ENCODE data around the gene BPIFB3. TPM values are rescaled to one million over a fixed set of nuclear protein-coding genes. Genes with fewer than 3 reads are reported as not detected.

BPIFB3 gene
- total and polyA plus RNA-seq, 2 of the 13 experiments (the other 11 are each of a cell fraction or from before 2014, with no cell fraction given) = 0.09 TPM; not detected in 1

DNA sequence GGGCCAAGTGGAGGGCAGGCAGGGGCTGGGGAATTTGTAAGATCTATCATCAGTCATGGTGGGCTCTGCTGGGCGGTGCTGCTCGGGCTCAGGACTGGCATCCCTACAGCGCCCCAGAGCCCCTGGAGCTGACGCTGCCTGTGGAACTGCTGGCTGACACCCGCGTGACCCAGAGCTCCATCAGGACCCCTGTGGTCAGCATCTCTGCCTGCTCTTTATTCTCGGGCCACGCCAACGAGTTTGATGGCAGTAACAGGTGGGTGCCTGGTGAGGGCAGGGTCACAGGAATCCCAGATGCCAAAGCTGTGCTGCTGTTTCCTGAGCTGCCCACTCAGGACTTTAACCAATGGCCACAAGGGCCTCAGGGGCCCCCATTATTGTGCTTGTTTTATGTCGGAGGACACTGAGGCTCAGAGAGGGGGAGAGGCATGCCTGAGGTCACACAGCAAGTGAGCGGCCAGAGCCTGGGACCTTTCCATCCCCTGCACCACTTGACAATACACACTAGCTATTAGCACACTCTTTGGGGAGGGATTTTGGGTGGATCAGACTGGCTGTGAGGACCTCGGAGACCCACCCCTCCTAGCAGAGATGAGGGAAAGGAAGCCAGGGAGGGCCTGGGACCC, 39.9 kb upstream of the BPIFB3 start:
- ChIA-PET CTCF (ENCODE audit: low intra/inter-chr PET ratio, low total read pairs) (no interaction called here), POLR2A (interaction anchor here (0.8 kb wide), 1 partner anchor 10 kb away, joined by 3 read pairs; no protein-coding TSS in a partner anchor)
- BruUV-seq (replicated peaks) = no TSS peak
- Histone ChIP-seq H3K9ac (ENCODE audit: insufficient read depth, low read depth, low read length) (no peak overlapping the region), H3K4me2 (ENCODE audit: low read depth, low read length) (no peak overlapping the region), H4K20me1 (ENCODE audit: insufficient read depth, low read length) (0 out of 2 replicates have a peak, but pooled peaks cover 5% of the 10 kb centered on the region), H3K27me3 (ENCODE audit: control insufficient read depth in 1 of 2, insufficient read depth in 2 of 2, low read length in 2 of 2) (no peaks in the 10 kb centered on the region; a peak in 1 of 5 replicates), H2AFZ (ENCODE audit: low read length) (no peak overlapping the region), H3K79me2 (ENCODE audit: insufficient read depth, low read length) (peaks cover 23% of the 10 kb centered on the region), H3K27ac (ENCODE audit: extremely low read length, insufficient read depth, low read length) (no peak overlapping the region), H3K4me1 (ENCODE audit: insufficient read depth, low read length) (peaks cover 45% of the 10 kb centered on the region), H3K36me3 (replicated peaks in 1 of 2; ENCODE audit: control insufficient read depth in 1 of 2, insufficient read depth in 2 of 2, low read length in 2 of 2) (peaks cover 52 to 85% of the 10 kb centered on the region in 2 experiments), H3K9me3 (ENCODE audit: low read length) (no peaks in the 10 kb centered on the region), H3K4me3 (replicated peaks in 1 of 3; ENCODE audit: insufficient read depth in 1 of 3, low read depth in 2 of 3, low read length in 3 of 3) (no peak overlapping the region)
- no peak for ATAC-seq
- 97% methylated on average over 9 of the region's 12 CpGs for WGBS (ENCODE audit: low lambda C conversion rate)
- in situ Hi-C loops (cut with HindIII; ENCODE audit: extremely low pct_ligation_motif_present, low pct_unique_long_range_greater_than_20kb) (no loop called here), intact Hi-C loops (cut with micrococcal nuclease; ENCODE audit: unreplicated experiment) (no loop called here)
- DNase-seq (ENCODE audit: low spot score) = no peak
- FAIRE-seq = no peak
- TF ChIP-seq MLLT10 (CRISPR knock-in tag; IDR thresholded peaks at IDR 0.05) (no peak), HOXA3 (CRISPR knock-in tag; IDR thresholded peaks at IDR 0.05) (no peak), GTF3A (CRISPR knock-in tag; conservative IDR thresholded peaks at IDR 0.05) (no peak), NR2F6 (IDR thresholded peaks at IDR 0.05) (no peak), NR2F6 (CRISPR knock-in tag; IDR thresholded peaks at IDR 0.05) (no peak), ZNF337 (CRISPR knock-in tag; IDR thresholded peaks at IDR 0.05; ENCODE audit: borderline replicate concordance, low read depth) (no peak), ZSCAN12 (CRISPR knock-in tag; IDR thresholded peaks at IDR 0.05) (no peak), GPN1 (CRISPR knock-in tag; IDR thresholded peaks at IDR 0.05; ENCODE audit: borderline replicate concordance) (no peak), YEATS4 (CRISPR knock-in tag; IDR thresholded peaks at IDR 0.05; ENCODE audit: borderline replicate concordance) (no peak), FOXK1 (CRISPR knock-in tag; IDR thresholded peaks at IDR 0.05; ENCODE audit: borderline replicate concordance, low read depth) (no peak), ZNF768 (CRISPR knock-in tag; IDR thresholded peaks at IDR 0.05) (peak; percentile 98), AGO2 (optimal IDR thresholded peaks at IDR 0.05; ENCODE audit: low read depth, low read length) (peak; percentile 98), ZNF776 (CRISPR knock-in tag; IDR thresholded peaks at IDR 0.05) (0 out of 2 replicates have a peak, but pooled peaks have one; percentile 53), KDM6A (CRISPR knock-in tag; IDR thresholded peaks at IDR 0.05; ENCODE audit: low read depth) (no peak)
- TF ChIP-seq, protein P1, sequence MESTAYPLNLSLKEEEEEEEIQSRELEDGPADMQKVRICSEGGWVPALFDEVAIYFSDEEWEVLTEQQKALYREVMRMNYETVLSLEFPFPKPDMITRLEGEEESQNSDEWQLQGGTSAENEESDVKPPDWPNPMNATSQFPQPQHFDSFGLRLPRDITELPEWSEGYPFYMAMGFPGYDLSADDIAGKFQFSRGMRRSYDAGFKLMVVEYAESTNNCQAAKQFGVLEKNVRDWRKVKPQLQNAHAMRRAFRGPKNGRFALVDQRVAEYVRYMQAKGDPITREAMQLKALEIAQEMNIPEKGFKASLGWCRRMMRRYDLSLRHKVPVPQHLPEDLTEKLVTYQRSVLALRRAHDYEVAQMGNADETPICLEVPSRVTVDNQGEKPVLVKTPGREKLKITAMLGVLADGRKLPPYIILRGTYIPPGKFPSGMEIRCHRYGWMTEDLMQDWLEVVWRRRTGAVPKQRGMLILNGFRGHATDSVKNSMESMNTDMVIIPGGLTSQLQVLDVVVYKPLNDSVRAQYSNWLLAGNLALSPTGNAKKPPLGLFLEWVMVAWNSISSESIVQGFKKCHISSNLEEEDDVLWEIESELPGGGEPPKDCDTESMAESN (CRISPR knock-in tag; conservative IDR thresholded peaks at IDR 0.05) = no peak
- TF ChIP-seq, protein P2, sequence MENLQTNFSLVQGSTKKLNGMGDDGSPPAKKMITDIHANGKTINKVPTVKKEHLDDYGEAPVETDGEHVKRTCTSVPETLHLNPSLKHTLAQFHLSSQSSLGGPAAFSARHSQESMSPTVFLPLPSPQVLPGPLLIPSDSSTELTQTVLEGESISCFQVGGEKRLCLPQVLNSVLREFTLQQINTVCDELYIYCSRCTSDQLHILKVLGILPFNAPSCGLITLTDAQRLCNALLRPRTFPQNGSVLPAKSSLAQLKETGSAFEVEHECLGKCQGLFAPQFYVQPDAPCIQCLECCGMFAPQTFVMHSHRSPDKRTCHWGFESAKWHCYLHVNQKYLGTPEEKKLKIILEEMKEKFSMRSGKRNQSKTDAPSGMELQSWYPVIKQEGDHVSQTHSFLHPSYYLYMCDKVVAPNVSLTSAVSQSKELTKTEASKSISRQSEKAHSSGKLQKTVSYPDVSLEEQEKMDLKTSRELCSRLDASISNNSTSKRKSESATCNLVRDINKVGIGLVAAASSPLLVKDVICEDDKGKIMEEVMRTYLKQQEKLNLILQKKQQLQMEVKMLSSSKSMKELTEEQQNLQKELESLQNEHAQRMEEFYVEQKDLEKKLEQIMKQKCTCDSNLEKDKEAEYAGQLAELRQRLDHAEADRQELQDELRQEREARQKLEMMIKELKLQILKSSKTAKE (CRISPR knock-in tag; IDR thresholded peaks at IDR 0.05; ENCODE audit: borderline replicate concordance) = no peak
- TF ChIP-seq, protein P3, sequence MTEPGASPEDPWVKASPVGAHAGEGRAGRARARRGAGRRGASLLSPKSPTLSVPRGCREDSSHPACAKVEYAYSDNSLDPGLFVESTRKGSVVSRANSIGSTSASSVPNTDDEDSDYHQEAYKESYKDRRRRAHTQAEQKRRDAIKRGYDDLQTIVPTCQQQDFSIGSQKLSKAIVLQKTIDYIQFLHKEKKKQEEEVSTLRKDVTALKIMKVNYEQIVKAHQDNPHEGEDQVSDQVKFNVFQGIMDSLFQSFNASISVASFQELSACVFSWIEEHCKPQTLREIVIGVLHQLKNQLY (CRISPR knock-in tag; IDR thresholded peaks at IDR 0.05) = no peak
- TF ChIP-seq, protein P4, sequence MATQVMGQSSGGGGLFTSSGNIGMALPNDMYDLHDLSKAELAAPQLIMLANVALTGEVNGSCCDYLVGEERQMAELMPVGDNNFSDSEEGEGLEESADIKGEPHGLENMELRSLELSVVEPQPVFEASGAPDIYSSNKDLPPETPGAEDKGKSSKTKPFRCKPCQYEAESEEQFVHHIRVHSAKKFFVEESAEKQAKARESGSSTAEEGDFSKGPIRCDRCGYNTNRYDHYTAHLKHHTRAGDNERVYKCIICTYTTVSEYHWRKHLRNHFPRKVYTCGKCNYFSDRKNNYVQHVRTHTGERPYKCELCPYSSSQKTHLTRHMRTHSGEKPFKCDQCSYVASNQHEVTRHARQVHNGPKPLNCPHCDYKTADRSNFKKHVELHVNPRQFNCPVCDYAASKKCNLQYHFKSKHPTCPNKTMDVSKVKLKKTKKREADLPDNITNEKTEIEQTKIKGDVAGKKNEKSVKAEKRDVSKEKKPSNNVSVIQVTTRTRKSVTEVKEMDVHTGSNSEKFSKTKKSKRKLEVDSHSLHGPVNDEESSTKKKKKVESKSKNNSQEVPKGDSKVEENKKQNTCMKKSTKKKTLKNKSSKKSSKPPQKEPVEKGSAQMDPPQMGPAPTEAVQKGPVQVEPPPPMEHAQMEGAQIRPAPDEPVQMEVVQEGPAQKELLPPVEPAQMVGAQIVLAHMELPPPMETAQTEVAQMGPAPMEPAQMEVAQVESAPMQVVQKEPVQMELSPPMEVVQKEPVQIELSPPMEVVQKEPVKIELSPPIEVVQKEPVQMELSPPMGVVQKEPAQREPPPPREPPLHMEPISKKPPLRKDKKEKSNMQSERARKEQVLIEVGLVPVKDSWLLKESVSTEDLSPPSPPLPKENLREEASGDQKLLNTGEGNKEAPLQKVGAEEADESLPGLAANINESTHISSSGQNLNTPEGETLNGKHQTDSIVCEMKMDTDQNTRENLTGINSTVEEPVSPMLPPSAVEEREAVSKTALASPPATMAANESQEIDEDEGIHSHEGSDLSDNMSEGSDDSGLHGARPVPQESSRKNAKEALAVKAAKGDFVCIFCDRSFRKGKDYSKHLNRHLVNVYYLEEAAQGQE (IDR thresholded peaks at IDR 0.05; ENCODE audit: borderline replicate concordance in 1 of 2, low read depth in 1 of 2, low read length in 2 of 2) = no peak
